IMR-90 (cell line): ENCODE measurements around the gene PANK2. TPM values are rescaled to one million over a fixed set of nuclear protein-coding genes. Genes with fewer than 3 reads are reported as not detected.
A peak's percentile ranks its signal among the peaks of the same experiment; 100 is the strongest.

Source experiments
- ATAC-seq: fragments of 200-7000 bp; cut with Tn5 transposase; 2 replicates; pipeline ENCODE4 v1.9.1; 2020; ENCODE audit warnings: low read depth, mild to moderate bottlenecking, moderate library complexity
- BruUV-seq: library from RNA; stranded (reverse); fragments of 400-500 nt; replicated peaks from 2 replicates; lab custom pipeline; 2021; lab: Mats Ljungman, UMichigan
- CTCF ChIA-PET: fragments of 300-600 bp; formaldehyde crosslinking; extraction: SDS; loops from one replicate; lab custom pipeline; 2021; ENCODE audit warnings: antibody characterized with exemption; lab: Yijun Ruan, JAX
- POLR2A ChIA-PET: fragments of 300-600 bp; sonication (Branson Sonifier 250); formaldehyde crosslinking; loops from one replicate; lab custom pipeline; 2022; ENCODE audit warnings: antibody characterized with exemption; ENCODE audit not compliant: unreplicated experiment; lab: Charles Lee
- DNase-seq: peaks from one replicate; pipeline ENCODE4 v3.0.0; 2013
- H2AFZ ChIP-seq: replicated peaks from 2 replicates; pipeline ENCODE3; 2013; ENCODE audit warnings: low read length, mild to moderate bottlenecking; ENCODE audit not compliant: poor library complexity
- H2AK5ac ChIP-seq: 2 replicates; pipeline ENCODE4 v1.6.1; 2013; ENCODE audit warnings: low read depth, low read length, inconsistent platforms
- H2AK9ac ChIP-seq: replicated peaks from 2 replicates; pipeline ENCODE3; 2013; ENCODE audit warnings: mild to moderate bottlenecking, low read depth, low read length, moderate library complexity; ENCODE audit not compliant: poor library complexity
- H2BK120ac ChIP-seq: 2 replicates; pipeline ENCODE4 v1.6.1; 2013; ENCODE audit warnings: low read depth, low read length, inconsistent platforms
- H2BK15ac ChIP-seq: 3 replicates; pipeline ENCODE4 v1.6.1; 2013; ENCODE audit warnings: low read depth, low read length, inconsistent platforms
- H2BK20ac ChIP-seq: 2 replicates; pipeline ENCODE4 v1.6.1; 2013; ENCODE audit warnings: low read depth, mild to moderate bottlenecking, inconsistent platforms, low read length, moderate library complexity
- H2BK5ac ChIP-seq: 2 replicates; pipeline ENCODE4 v1.6.1; 2013; ENCODE audit warnings: mild to moderate bottlenecking, low read depth, low read length, inconsistent platforms; ENCODE audit not compliant: poor library complexity, severe bottlenecking
- H3K14ac ChIP-seq: replicated peaks from 2 replicates; pipeline ENCODE4 v1.6.1; 2013; ENCODE audit warnings: low read depth, low read length, inconsistent platforms
- H3K18ac ChIP-seq: 2 replicates; pipeline ENCODE4 v1.6.1; 2013; ENCODE audit warnings: low read depth, low read length, control low read depth
- H3K23ac ChIP-seq: 2 replicates; pipeline ENCODE4 v1.6.1; 2013; ENCODE audit warnings: low read depth, low read length, inconsistent platforms
- H3K27ac ChIP-seq: 2 replicates; pipeline ENCODE4 v1.5.1; 2013; ENCODE audit warnings: mild to moderate bottlenecking, control low read depth, low read length; ENCODE audit not compliant: insufficient read depth
- H3K27me3 ChIP-seq: 2 replicates; pipeline ENCODE4 v1.6.1; 2013; ENCODE audit warnings: low read length; ENCODE audit not compliant: control insufficient read depth, insufficient read depth
- H3K36me3 ChIP-seq: 2 replicates; pipeline ENCODE4 v1.6.1; 2013; ENCODE audit warnings: low read length, mixed read lengths; ENCODE audit not compliant: control insufficient read depth, insufficient read depth
- H3K4ac ChIP-seq: 2 replicates; pipeline ENCODE4 v1.6.1; 2013; ENCODE audit warnings: low read depth, low read length, inconsistent platforms
- H3K4me1 ChIP-seq: 2 replicates; pipeline ENCODE4 v1.6.1; 2013; ENCODE audit warnings: low read length, mixed read lengths; ENCODE audit not compliant: control insufficient read depth, insufficient read depth
- H3K4me2 ChIP-seq: 2 replicates; pipeline ENCODE4 v1.6.1; 2013; ENCODE audit warnings: low read depth, mild to moderate bottlenecking, control low read depth, low read length, moderate library complexity
- H3K4me3 ChIP-seq: 2 replicates; pipeline ENCODE4 v1.5.1; 2013; ENCODE audit warnings: low read depth, mild to moderate bottlenecking, control low read depth, low read length, moderate library complexity; ENCODE audit not compliant: insufficient read depth
- H3K56ac ChIP-seq: 2 replicates; pipeline ENCODE4 v1.6.1; 2013; ENCODE audit warnings: low read length, inconsistent platforms; ENCODE audit not compliant: insufficient read depth; ENCODE audit errors: extremely low read depth
- H3K79me1 ChIP-seq, 2 experiments: 2 replicates each; pipeline ENCODE4 v1.6.1; 2013; ENCODE audit warnings: low read length in 2 of 2, inconsistent platforms in 1 of 2, low read depth in 1 of 2
- H3K9ac ChIP-seq: 2 replicates; pipeline ENCODE4 v1.6.1; 2013; ENCODE audit warnings: low read depth, low read length, control low read depth
- H3K9me1 ChIP-seq: 2 replicates; pipeline ENCODE4 v1.6.1; 2013; ENCODE audit warnings: low read length, inconsistent platforms; ENCODE audit not compliant: insufficient read depth
- H3K9me3 ChIP-seq: 2 replicates; pipeline ENCODE4 v1.6.1; 2013; ENCODE audit warnings: low read length; ENCODE audit not compliant: control insufficient read depth, insufficient read depth
- H4K20me1 ChIP-seq: 2 replicates; pipeline ENCODE4 v1.6.1; 2013; ENCODE audit warnings: low read length, inconsistent platforms; ENCODE audit not compliant: insufficient read depth
- H4K5ac ChIP-seq: 2 replicates; pipeline ENCODE4 v1.6.1; 2013; ENCODE audit warnings: mild to moderate bottlenecking, low read depth, low read length, control low read depth
- H4K8ac ChIP-seq, 2 experiments: 2 replicates each; pipeline ENCODE4 v1.6.1; 2013; ENCODE audit warnings: low read depth in 2 of 2, low read length in 2 of 2, control low read depth in 1 of 2, inconsistent platforms in 1 of 2
- H4K91ac ChIP-seq: 2 replicates; pipeline ENCODE4 v1.6.1; 2013; ENCODE audit warnings: low read depth, low read length, inconsistent platforms; ENCODE audit not compliant: insufficient read depth
- BHLHE40 ChIP-seq: fragments of 150-350 bp; IDR thresholded peaks from 2 replicates; pipeline ENCODE4 v1.6.1; 2016; ENCODE audit warnings: mild to moderate bottlenecking, low read depth, low read length
- CHD1 ChIP-seq: IDR thresholded peaks from 2 replicates; pipeline ENCODE4 v1.6.1; 2012; ENCODE audit warnings: low read depth, low read length, improper control_type of control experiment
- FOS ChIP-seq: fragments of 150-350 bp; IDR thresholded peaks from 2 replicates; pipeline ENCODE4 v1.6.1; 2016; ENCODE audit warnings: low read depth, low read length
- MAFK ChIP-seq: IDR thresholded peaks from 2 replicates; pipeline ENCODE4 v1.6.1; 2012; ENCODE audit warnings: low read depth, low read length, improper control_type of control experiment
- MAZ ChIP-seq: IDR thresholded peaks from 2 replicates; pipeline ENCODE4 v1.6.1; 2012; ENCODE audit warnings: low read depth, mild to moderate bottlenecking, low read length, improper control_type of control experiment, moderate library complexity, borderline replicate concordance
- MXI1 ChIP-seq: IDR thresholded peaks from 2 replicates; pipeline ENCODE4 v1.6.1; 2012; ENCODE audit warnings: low read depth, mild to moderate bottlenecking, low read length, moderate library complexity, borderline replicate concordance
- NFE2L2 ChIP-seq: fragments of 150-350 bp; IDR thresholded peaks from 2 replicates; pipeline ENCODE4 v1.6.1; 2016; ENCODE audit warnings: low read depth, mild to moderate bottlenecking, low read length
- POLR2A ChIP-seq: IDR thresholded peaks from 2 replicates; pipeline ENCODE4 v1.6.1; 2012; ENCODE audit warnings: mild to moderate bottlenecking, low read depth, low read length
- RAD21 ChIP-seq: IDR thresholded peaks from 2 replicates; pipeline ENCODE4 v1.6.1; 2012; ENCODE audit warnings: low read length, improper control_type of control experiment
- SMC3 ChIP-seq: fragments of 150-350 bp; IDR thresholded peaks from 2 replicates; pipeline ENCODE4 v1.6.1; 2016; ENCODE audit warnings: low read depth, mild to moderate bottlenecking, antibody characterized with exemption, low read length, moderate library complexity
- WGBS, 2 experiments: methylation state at CpG; one replicate each; pipeline versions ENCODE4 v1.1.5 to v1.1.7; 2013; ENCODE audit warnings: missing lambda C conversion rate in 2 of 2; ENCODE audit not compliant: insufficient read length in 1 of 2; ENCODE audit errors: extremely low coverage in 2 of 2; 5-methylcytosine and 5-hydroxymethylcytosine counted together
- dilution Hi-C: fragments of 300-500 bp; cut with HindIII; formaldehyde crosslinking; loops from one replicate; pipeline ENCODE4 v1.14.3; 2018; ENCODE audit warnings: low sequenced_read_pairs; ENCODE audit not compliant: unreplicated experiment
- in situ Hi-C: fragments of 300-500 bp; cut with MboI; formaldehyde crosslinking; loops from 3 replicates; pipeline ENCODE4 v1.14.3; 2019; ENCODE audit warnings: low sequenced_read_pairs, inconsistent platforms, mixed read lengths
- intact Hi-C: fragments of 100-400 bp; cut with micrococcal nuclease; formaldehyde crosslinking; loops from 2 replicates; pipeline ENCODE4 v1.10.0; 2022
- polyA plus RNA-seq, 3 experiments: library from polyadenylated mRNA; depleted of rRNA; stranded (reverse); fragments of >200 nt; gene quantifications; 2 replicates each; pipeline ENCODE4 v1.2.3, GENCODE V29; 2012; ENCODE audit warnings: low replicate concordance in 1 of 3
- total RNA-seq: library from RNA; depleted of rRNA; stranded (reverse); fragments of >200 nt; gene quantifications from 2 replicates; pipeline ENCODE4 v1.2.3, GENCODE V29; 2012
- TF ChIP-seq, protein P1 (sequence below): conservative IDR thresholded peaks from 2 replicates; pipeline ENCODE4 v1.5.1; 2012; ENCODE audit warnings: mild to moderate bottlenecking, low read depth, low read length, improper control_type of control experiment
- TF ChIP-seq, protein P2 (sequence below): fragments of 150-350 bp; IDR thresholded peaks from 2 replicates; pipeline ENCODE4 v1.6.1; 2017; ENCODE audit warnings: mild to moderate bottlenecking, antibody characterized with exemption, low read length, low read depth

PANK2 gene
- total and polyA plus RNA-seq, 2 of the 4 experiments (the other 2 are of a cell fraction) = 17.7 to 28.1 TPM

DNA sequence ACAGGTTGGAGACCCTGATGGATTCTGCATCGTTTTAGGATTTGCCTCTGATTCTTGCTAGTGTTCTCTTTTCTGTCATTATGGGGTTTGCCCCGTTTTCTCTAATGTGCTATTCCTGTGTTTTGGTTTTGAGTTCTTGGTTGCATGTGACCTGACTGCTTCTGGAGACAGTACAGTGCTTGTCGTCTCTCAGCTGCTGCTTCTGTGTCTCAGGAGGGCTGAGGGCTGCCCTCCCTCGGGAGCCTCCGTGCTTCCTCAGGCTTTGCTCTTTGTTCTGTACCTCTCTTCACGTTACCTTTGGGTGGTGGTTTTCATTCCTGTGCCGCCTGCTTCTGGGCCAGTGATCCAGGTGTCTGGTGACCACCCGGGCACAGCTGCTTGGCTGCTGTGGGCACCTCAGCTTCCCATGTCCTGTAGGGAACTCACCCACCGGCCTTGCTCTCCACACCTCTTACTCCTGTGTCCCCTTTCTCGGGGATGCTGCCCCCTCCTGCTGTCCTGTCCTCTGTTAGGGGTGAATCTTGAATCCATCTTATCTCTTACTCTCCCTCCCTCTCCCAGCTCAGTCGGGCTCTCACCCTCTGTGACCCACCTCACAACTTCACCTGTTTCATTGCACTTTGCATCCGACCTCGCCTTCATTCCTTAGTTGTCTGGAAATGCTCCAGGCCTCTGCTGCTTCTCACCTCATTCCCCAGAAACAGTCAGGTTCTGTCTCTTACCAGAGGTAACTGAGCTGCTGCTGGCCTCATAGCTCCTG is 33.2 kb downstream of the PANK2 start:
- Histone ChIP-seq H2AK5ac (no peak overlapping the region), H3K18ac (no peak overlapping the region), H2BK5ac (no peak overlapping the region), H4K8ac (no peak overlapping the region), H2BK20ac (no peak overlapping the region), H2BK120ac (no peak overlapping the region), H3K23ac (no peak overlapping the region), H4K91ac (no peak overlapping the region), H2BK15ac (no peak overlapping the region), H3K14ac (no peak overlapping the region), H3K36me3 (peaks cover 34% of the 10 kb centered on the region), H4K20me1 (peaks cover 79% of the 10 kb centered on the region), H3K27me3 (no peaks in the 10 kb centered on the region), H3K9ac (no peak overlapping the region), H3K4me3 (no peak overlapping the region), H3K9me3 (no peaks in the 10 kb centered on the region), H3K9me1 (peaks cover 34% of the 10 kb centered on the region), H4K5ac (no peak overlapping the region), H2AFZ (no peak overlapping the region), H3K56ac (no peak overlapping the region), H3K27ac (no peak overlapping the region), H3K4me2 (no peak overlapping the region), H3K4me1 (peaks cover 18% of the 10 kb centered on the region), H3K4ac (no peak overlapping the region), H3K79me1 (peaks cover 31 to 79% of the 10 kb centered on the region in 2 experiments), H2AK9ac (peak overlapping the region; percentile 34)
- no TSS peak for BruUV-seq
- ChIA-PET CTCF (no interaction called here), POLR2A (no interaction called here)
- 74% methylated on average over 4 of the region's 13 CpGs; no CpG with 5 or more reads in 1 of the 2 experiments for WGBS, 2 experiments
- TF ChIP-seq MAFK = no peak
- no peak for TF ChIP-seq MAZ
- no peak for TF ChIP-seq CHD1
- TF ChIP-seq POLR2A = no peak
- no peak for TF ChIP-seq RAD21
- TF ChIP-seq MXI1 = no peak
- TF ChIP-seq FOS = no peak
- TF ChIP-seq SMC3 = no peak
- no peak for TF ChIP-seq BHLHE40
- TF ChIP-seq, protein P1, sequence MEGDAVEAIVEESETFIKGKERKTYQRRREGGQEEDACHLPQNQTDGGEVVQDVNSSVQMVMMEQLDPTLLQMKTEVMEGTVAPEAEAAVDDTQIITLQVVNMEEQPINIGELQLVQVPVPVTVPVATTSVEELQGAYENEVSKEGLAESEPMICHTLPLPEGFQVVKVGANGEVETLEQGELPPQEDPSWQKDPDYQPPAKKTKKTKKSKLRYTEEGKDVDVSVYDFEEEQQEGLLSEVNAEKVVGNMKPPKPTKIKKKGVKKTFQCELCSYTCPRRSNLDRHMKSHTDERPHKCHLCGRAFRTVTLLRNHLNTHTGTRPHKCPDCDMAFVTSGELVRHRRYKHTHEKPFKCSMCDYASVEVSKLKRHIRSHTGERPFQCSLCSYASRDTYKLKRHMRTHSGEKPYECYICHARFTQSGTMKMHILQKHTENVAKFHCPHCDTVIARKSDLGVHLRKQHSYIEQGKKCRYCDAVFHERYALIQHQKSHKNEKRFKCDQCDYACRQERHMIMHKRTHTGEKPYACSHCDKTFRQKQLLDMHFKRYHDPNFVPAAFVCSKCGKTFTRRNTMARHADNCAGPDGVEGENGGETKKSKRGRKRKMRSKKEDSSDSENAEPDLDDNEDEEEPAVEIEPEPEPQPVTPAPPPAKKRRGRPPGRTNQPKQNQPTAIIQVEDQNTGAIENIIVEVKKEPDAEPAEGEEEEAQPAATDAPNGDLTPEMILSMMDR = no peak
- TF ChIP-seq, protein P2, sequence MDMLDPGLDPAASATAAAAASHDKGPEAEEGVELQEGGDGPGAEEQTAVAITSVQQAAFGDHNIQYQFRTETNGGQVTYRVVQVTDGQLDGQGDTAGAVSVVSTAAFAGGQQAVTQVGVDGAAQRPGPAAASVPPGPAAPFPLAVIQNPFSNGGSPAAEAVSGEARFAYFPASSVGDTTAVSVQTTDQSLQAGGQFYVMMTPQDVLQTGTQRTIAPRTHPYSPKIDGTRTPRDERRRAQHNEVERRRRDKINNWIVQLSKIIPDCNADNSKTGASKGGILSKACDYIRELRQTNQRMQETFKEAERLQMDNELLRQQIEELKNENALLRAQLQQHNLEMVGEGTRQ = no peak
- TF ChIP-seq NFE2L2 = no peak
- no peak for DNase-seq
- ATAC-seq = no peak
- dilution Hi-C loops = no loop called here
- in situ Hi-C loops = no loop called here
- intact Hi-C loops = no loop called here
